Activated T-helper 1 cell treated with anti-CD3 and anti-CD28 coated beads, Interleukin-2, amount 50 U/mL, for 16 hours (primary cell): ENCODE results near the gene RAPGEF4.
"Not testable (repeated sequence)": the region's sequence is repeated elsewhere in the genome, so short reads cannot be mapped to it uniquely, and the experiment has no call there.

Experiments used
- DNase-seq, 2 donors: peaks; one replicate each; pipeline ENCODE4 v3.0.0-alpha.2; 2020; ENCODE audit warnings: low read depth in 1 of 2, low spot score in 1 of 2

RAPGEF4 gene

GRCh38 chr2:173028141-173028540, 292.5 kb downstream of the RAPGEF4 start:
- no peak for DNase-seq

GRCh38 chr2:173028671-173029070, 293.0 kb downstream of the RAPGEF4 start:
- no peak for DNase-seq

- no peak for DNase-seq
Measured at GRCh38 chr2:173030561-173031490, 295.2 kb downstream of the RAPGEF4 start.

GRCh38 chr2:173032032-173032431, 296.4 kb downstream of the RAPGEF4 start:
- no peak for DNase-seq

GRCh38 chr2:173033084-173033483, 297.4 kb downstream of the RAPGEF4 start:
- DNase-seq = no peak

GRCh38 chr2:173034143-173034542, 298.5 kb downstream of the RAPGEF4 start:
- no peak for DNase-seq

GRCh38 chr2:173037245-173038120, 301.8 kb downstream of the RAPGEF4 start:
- no peak for DNase-seq

GRCh38 chr2:173038257-173038656, 302.6 kb downstream of the RAPGEF4 start:
- not testable (repeated sequence) for DNase-seq

- DNase-seq = no peak
Measured at GRCh38 chr2:173040729-173041128, 305.1 kb downstream of the RAPGEF4 start.

- no peak for DNase-seq
Measured at GRCh38 chr2:173043476-173043875, 307.8 kb downstream of the RAPGEF4 start.

- DNase-seq = no peak
Measured at GRCh38 chr2:173043897-173044519, 308.4 kb downstream of the RAPGEF4 start.

GRCh38 chr2:173044686-173045085, 309.0 kb downstream of the RAPGEF4 start:
- DNase-seq = no peak

- no peak for DNase-seq
Measured at GRCh38 chr2:173045181-173045580, 309.5 kb downstream of the RAPGEF4 start.

- no peak for DNase-seq
Measured at GRCh38 chr2:173048522-173048896, 312.9 kb downstream of the RAPGEF4 start.

GRCh38 chr2:173048897-173049661, 313.4 kb downstream of the RAPGEF4 start:
- no peak for DNase-seq

GRCh38 chr2:173049831-173050230, 314.2 kb downstream of the RAPGEF4 start:
- no peak for DNase-seq

GRCh38 chr2:173050684-173051083, 315.0 kb downstream of the RAPGEF4 start:
- no peak for DNase-seq

- no peak for DNase-seq
Measured at GRCh38 chr2:173051463-173052215, 316.0 kb downstream of the RAPGEF4 start.

GRCh38 chr2:173053043-173053699, 317.5 kb downstream of the RAPGEF4 start:
- no peak for DNase-seq
